Tibial nerve (tissue), 4 donors: ENCODE measurements around the gene CEACAM16. TPM values are rescaled to one million over a fixed set of nuclear protein-coding genes. Genes with fewer than 3 reads are reported as not detected.
A peak's percentile ranks its signal among the peaks of the same experiment; 100 is the strongest.

Source experiments
- DNase-seq, 2 donors: peaks; one replicate each; pipeline ENCODE4 v3.0.0-alpha.2; 2019; ENCODE audit warnings: low spot score in 2 of 2
- H3K27ac ChIP-seq, 4 donors: fragments of 200-600 bp; sonication (generic) in 3 of 4; one replicate each; pipeline ENCODE4 v1.5.1; 2017 to 2019; ENCODE audit warnings: mild to moderate bottlenecking in 1 of 4
- H3K27me3 ChIP-seq, 2 donors: fragments of 200-600 bp; sonication (generic) in 1 of 2; one replicate each; pipeline versions ENCODE4 v1.5.1 to v1.6.0; 2017 to 2019
- H3K36me3 ChIP-seq, 3 donors: fragments of 200-600 bp; sonication (generic); one replicate each; pipeline ENCODE4 v1.5.1; 2018 to 2019
- H3K4me1 ChIP-seq, 4 donors: fragments of 200-600 bp; sonication (generic) in 3 of 4; one replicate each; pipeline ENCODE4 v1.5.1; 2017 to 2019
- H3K4me3 ChIP-seq, 4 donors: fragments of 200-600 bp; sonication (generic) in 3 of 4; one replicate each; pipeline ENCODE4 v1.5.1; 2017 to 2019; ENCODE audit warnings: mild to moderate bottlenecking in 1 of 4, moderate library complexity in 1 of 4
- H3K9me3 ChIP-seq, 4 donors: fragments of 200-600 bp; sonication (generic) in 3 of 4; one replicate each; pipeline ENCODE4 v1.5.1; 2017 to 2019
- EP300 ChIP-seq, 2 donors: sonication (generic); formaldehyde crosslinking; IDR thresholded peaks; one replicate each; pipeline ENCODE4 v1.6.1; 2017; ENCODE audit warnings: antibody characterized with exemption in 2 of 2, mild to moderate bottlenecking in 1 of 2
- POLR2A ChIP-seq, 2 donors: fragments of 450-650 bp; IDR thresholded peaks; one replicate each; pipeline ENCODE4 v1.6.1; 2017; ENCODE audit warnings: antibody characterized with exemption in 2 of 2, mild to moderate bottlenecking in 2 of 2, moderate library complexity in 2 of 2
- WGBS, 2 donors: methylation state at CpG; one replicate each; pipeline ENCODE4 v1.1.5; 2018; 5-methylcytosine and 5-hydroxymethylcytosine counted together
- total RNA-seq, 4 donors: library from RNA; depleted of rRNA; stranded (reverse); fragments of >200 nt; gene quantifications; one replicate each; pipeline ENCODE4 v1.1.0, GENCODE V29; 2016
- TF ChIP-seq, protein P1 (sequence below), 5 experiments: fragments of 200-600 bp in 3 of 5; fragments of 450-650 bp in 2 of 5; sonication (generic) in 3 of 5; IDR thresholded peaks; one replicate each; pipeline ENCODE4 v1.5.1; 2016 to 2019; ENCODE audit warnings: antibody characterized with exemption in 5 of 5, mild to moderate bottlenecking in 3 of 5, moderate library complexity in 2 of 5

Gene CEACAM16
- total RNA-seq, 4 donors from 2014 or later = not detected

- 79 to 92% methylated on average over 5 of the region's 5 CpGs for WGBS, 2 donors
- H3K27ac ChIP-seq = peak overlapping the region in 2 of 4 donors; percentile 16 to 25
- TF ChIP-seq, protein P1, sequence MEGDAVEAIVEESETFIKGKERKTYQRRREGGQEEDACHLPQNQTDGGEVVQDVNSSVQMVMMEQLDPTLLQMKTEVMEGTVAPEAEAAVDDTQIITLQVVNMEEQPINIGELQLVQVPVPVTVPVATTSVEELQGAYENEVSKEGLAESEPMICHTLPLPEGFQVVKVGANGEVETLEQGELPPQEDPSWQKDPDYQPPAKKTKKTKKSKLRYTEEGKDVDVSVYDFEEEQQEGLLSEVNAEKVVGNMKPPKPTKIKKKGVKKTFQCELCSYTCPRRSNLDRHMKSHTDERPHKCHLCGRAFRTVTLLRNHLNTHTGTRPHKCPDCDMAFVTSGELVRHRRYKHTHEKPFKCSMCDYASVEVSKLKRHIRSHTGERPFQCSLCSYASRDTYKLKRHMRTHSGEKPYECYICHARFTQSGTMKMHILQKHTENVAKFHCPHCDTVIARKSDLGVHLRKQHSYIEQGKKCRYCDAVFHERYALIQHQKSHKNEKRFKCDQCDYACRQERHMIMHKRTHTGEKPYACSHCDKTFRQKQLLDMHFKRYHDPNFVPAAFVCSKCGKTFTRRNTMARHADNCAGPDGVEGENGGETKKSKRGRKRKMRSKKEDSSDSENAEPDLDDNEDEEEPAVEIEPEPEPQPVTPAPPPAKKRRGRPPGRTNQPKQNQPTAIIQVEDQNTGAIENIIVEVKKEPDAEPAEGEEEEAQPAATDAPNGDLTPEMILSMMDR (IDR thresholded peaks at IDR 0.05) = no peak
- TF ChIP-seq POLR2A (IDR thresholded peaks at IDR 0.05) (no peak), EP300 (IDR thresholded peaks at IDR 0.05) (peak in 1 of 2 donors; percentile 13)
- no peaks in the 10 kb centered on the region for H3K9me3 ChIP-seq
- peaks cover 0 to 43% (median 19%) of the 10 kb centered on the region in 4 donors for H3K4me1 ChIP-seq
- no peaks in the 10 kb centered on the region for H3K36me3 ChIP-seq
- H3K4me3 ChIP-seq = no peak overlapping the region
- no peaks in the 10 kb centered on the region for H3K27me3 ChIP-seq
- DNase-seq = no peak
Measured at GRCh38 chr19:44725684-44726083, 26.7 kb downstream of the CEACAM16 start.

DNA sequence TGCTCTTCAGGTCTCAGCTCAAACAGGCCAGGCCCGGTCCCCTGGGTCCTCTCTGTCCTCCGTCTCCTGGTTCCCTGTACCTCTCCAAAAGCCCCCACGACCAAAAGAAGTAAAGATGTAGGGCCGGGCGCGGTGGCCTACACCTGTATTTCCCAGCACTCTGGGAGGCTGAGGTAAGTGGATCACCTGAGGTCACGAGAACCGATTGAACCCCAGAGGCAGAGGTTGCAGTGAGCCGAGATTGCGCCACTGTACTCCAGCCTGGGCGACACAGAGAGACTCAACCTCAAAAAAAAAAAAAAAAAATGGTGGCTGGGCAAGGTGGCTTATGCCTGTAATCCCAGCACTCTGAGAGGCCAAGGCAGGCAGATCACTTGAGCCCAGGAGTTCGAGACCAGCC lies 27.5 kb downstream of the CEACAM16 start:
- H3K36me3 ChIP-seq = no peaks in the 10 kb centered on the region
- no peak for TF ChIP-seq EP300 (IDR thresholded peaks at IDR 0.05)
- TF ChIP-seq, protein P1 (IDR thresholded peaks at IDR 0.05) = no peak
- no peak for TF ChIP-seq POLR2A (IDR thresholded peaks at IDR 0.05)
- H3K9me3 ChIP-seq = no peaks in the 10 kb centered on the region
- 94 to 97% methylated on average over 12 of the region's 12 CpGs for WGBS, 2 donors
- H3K27me3 ChIP-seq = no peaks in the 10 kb centered on the region
- H3K4me1 ChIP-seq = peaks cover 0 to 35% (median 19%) of the 10 kb centered on the region in 4 donors
- H3K27ac ChIP-seq = no peak overlapping the region
- no peak for DNase-seq
- no peak overlapping the region for H3K4me3 ChIP-seq

GRCh38 chr19:44728178-44728577 lies 29.2 kb downstream of the CEACAM16 start:
- no peak for TF ChIP-seq EP300 (IDR thresholded peaks at IDR 0.05)
- no peak for TF ChIP-seq POLR2A (IDR thresholded peaks at IDR 0.05)
- TF ChIP-seq, protein P1 (IDR thresholded peaks at IDR 0.05) = no peak
- Histone ChIP-seq H3K9me3 (no peaks in the 10 kb centered on the region), H3K4me3 (no peak overlapping the region), H3K27ac (no peak overlapping the region), H3K4me1 (peaks cover 0 to 24% (median 16%) of the 10 kb centered on the region in 4 donors), H3K36me3 (no peaks in the 10 kb centered on the region), H3K27me3 (no peaks in the 10 kb centered on the region)
- WGBS, 2 donors = 56 to 68% methylated on average over 6 of the region's 6 CpGs
- DNase-seq = no peak

DNA sequence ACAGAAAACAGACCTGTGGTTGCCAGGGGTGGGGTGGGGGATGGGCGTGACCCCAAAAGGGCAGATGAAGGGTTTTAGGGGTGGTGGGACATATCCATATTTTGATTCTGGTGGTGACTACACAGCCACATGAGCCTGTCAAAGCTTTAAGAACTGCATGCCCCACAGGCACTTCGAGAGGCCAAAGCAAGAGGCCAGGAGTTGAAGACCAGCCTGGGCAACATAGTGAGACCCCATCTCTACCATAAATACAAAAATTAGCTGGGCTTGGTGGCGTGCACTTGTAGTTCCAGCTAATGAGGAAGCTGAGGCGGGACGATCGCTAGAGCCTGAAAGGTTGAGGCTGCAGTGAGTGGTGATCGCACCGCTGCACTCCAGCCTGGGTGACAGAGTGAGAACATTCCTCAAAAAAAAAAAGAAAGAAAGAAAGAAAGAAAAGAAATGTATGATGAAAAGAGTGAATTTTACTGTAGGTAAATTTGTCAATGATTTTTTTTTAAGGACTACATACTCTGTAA lies 30.6 kb downstream of the CEACAM16 start:
- no peaks in the 10 kb centered on the region for H3K9me3 ChIP-seq
- DNase-seq = no peak
- WGBS, 2 donors = 91 to 92% methylated on average over 8 of the region's 8 CpGs
- H3K27me3 ChIP-seq = no peaks in the 10 kb centered on the region
- TF ChIP-seq, protein P1 (IDR thresholded peaks at IDR 0.05) = no peak
- TF ChIP-seq EP300 (IDR thresholded peaks at IDR 0.05) (no peak), POLR2A (IDR thresholded peaks at IDR 0.05) (no peak)
- H3K4me3 ChIP-seq = no peak overlapping the region
- H3K36me3 ChIP-seq = no peaks in the 10 kb centered on the region
- no peak overlapping the region for H3K27ac ChIP-seq
- peaks cover 0 to 13% (median 9%) of the 10 kb centered on the region in 4 donors for H3K4me1 ChIP-seq

DNA sequence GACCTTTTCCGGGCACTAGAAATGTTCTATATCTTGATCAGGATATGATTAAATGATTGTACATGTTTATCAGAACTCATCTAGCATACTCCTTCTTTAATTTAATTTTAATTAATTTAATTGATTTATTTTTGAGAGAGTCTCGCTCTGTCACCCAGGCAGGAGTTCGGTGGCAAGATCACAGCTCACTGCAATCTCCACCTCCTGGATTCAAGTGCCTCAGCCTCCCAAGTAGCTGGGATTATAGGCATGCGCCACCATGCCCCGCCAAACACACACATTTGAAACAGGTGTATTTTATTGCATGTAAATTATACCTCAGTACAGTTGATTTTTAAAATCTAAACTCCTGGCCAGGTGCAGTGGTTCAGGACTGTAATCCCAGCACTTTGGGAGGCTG lies 32.1 kb downstream of the CEACAM16 start:
- Histone ChIP-seq H3K4me3 (no peak overlapping the region), H3K4me1 (no peaks in the 10 kb centered on the region), H3K9me3 (no peaks in the 10 kb centered on the region), H3K27ac (no peak overlapping the region), H3K27me3 (no peaks in the 10 kb centered on the region), H3K36me3 (no peaks in the 10 kb centered on the region)
- no peak for TF ChIP-seq POLR2A (IDR thresholded peaks at IDR 0.05)
- TF ChIP-seq, protein P1 (IDR thresholded peaks at IDR 0.05) = no peak
- TF ChIP-seq EP300 (IDR thresholded peaks at IDR 0.05) = no peak
- no peak for DNase-seq
- WGBS, 2 donors = 84 to 92% methylated on average over 5 of the region's 5 CpGs
